Islet of Langerhans (tissue), 1 donor: ENCODE data around the gene IL17RD.

Source experiments
- FAIRE-seq: peaks from one replicate; lab custom pipeline; 2011; peaks lifted over from hg19 to GRCh38; lab: Jason Lieb, UNC

IL17RD gene

DNA sequence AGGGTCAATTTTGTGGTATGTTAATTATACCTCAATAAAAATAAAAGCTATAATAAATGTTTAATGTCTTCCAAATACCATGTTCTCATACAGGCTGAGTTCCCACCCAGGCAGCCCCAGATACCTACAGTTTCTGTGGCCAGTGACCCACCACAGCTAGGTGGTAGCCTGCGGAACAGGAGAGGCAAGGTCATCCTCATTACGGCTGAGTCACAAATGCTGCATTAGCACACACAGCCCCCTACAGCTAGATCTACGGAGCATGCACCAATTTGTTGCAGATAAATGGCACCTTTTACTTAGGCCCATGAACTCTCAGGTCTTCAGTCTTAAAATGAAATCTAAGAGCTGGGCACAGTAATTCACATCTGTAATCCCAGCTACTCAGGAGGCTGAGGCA is 99.6 kb downstream of the IL17RD start:
- no peak for FAIRE-seq

DNA sequence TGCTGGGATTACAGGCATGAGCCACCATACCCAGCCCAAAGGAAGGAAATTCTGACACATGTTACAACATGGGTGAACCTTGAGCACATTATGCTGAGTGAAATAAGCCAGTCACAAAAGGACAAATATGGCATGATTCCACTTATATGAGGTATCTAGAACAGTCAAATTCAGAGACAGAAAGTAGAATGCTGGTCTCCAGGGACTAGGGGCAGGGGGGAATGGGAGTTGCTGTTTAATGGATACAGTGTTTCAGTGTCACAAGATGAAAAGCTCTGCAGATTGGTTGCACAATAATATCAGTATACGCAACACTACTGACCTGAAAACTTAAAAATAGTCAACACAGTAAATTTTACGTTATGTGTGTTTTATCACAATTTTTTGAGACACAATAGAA is 100.6 kb downstream of the IL17RD start:
- FAIRE-seq, result no peak

DNA sequence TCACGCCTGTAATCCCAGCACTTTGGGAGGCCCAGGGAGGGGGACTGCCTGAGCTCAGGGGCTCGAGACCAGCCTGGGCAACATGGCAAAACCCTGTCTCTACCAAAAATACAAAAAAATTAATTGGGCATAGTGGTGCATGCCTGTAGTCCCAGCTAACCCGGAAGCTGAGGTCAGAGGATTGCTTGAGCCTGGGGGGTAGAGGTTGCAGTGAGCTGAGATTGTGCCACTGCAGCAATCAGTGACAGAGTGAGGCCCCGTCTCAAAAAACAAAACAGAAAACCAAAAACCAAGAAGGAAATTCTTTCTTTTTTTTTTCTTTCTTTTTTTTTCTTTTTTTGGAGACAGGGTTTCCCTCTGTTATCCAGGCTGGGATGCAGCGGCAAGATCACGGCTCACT is 101.2 kb downstream of the IL17RD start:
- FAIRE-seq, result no peak

DNA sequence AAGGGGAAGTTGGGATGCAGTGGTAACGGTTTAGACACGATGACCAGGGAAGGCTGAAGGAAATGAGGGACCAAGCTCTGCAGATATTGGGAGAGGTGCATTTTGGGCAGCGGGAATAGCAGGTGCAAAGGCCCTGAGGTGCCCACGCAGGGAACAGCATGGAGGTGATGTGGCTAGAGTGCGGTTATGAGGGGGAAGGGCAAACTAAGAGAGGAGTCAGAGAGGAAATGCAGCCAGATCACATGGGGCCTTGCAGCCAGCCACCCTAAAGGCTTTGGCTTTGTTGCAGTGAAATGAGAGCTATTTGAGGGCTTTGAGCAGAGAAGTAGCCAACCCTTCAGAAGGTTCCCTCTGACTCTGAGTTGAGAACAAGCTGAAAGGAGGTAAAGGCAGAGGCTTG is 102.1 kb downstream of the IL17RD start:
- no peak for FAIRE-seq

DNA sequence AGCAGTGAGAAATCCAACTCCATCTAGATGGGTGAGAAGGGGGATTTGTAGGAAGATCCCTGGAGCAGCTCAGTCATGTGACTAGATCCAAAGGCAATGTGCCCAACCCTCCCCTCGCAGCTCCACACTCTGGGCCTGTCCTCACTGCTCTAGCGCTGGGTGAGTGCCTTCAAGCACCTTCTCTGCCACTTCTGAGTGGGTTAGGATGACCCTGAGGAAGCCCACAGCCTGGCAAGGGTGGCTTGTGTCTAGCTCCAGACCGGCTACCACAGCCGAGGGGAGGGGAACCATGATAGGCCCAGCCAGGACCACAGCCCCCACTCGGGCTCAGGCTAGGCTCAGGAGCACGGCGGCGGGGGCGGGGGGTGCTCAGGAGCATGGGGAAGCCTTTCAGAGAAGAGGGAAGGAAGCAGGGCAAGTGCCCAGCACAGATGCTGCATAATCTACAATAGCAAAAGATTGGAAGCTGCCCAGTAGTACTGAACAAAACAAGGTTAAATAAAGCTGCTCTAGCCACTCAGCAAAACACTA is 103.0 kb downstream of the IL17RD start:
- FAIRE-seq, result no peak

GRCh38 chr3:57061556-57061955 is 103.6 kb downstream of the IL17RD start:
- FAIRE-seq, result no peak

DNA sequence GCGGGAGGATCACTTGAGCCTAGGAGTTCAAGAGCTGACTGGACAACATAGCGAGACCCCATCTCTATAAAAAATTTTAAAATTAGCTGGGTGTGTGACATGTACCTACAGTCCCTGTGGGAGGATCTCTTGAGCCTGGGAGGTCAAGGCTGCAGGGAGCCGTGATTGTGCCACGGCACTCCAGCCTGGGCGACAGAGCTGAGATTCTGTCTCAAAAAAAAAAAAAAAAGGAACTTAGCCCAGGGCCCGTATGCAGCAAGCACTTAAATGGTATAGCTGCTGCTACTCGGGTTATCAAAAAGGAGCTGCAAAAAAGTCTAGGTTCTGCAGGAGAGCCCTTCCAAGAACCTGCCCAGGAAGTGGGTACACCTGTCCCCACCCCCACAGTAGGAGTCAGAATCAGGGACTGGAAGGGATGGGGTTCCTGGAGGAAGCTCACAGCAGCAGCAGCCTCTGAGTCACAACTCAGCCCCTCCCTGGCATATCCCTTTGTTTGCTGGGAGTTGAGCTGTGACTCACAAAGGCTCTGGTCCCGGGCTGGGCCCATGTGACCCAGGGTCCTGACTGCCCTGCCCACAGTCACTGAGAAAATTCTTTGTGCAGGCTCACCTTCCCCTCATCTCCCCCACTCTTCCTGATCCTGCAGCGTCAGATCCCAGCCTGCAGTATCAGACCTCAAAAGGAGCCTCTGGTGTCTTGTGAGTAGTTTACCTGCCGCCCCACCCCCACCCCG is 104.9 kb downstream of the IL17RD start, which contains the start of gene SPATA12:
Gene SPATA12, plus strand, starts transcription at position 576 of the 733 bp plus-strand sequence. CDS start 13,031 bp downstream, outside the sequence.
- FAIRE-seq, result no peak

DNA sequence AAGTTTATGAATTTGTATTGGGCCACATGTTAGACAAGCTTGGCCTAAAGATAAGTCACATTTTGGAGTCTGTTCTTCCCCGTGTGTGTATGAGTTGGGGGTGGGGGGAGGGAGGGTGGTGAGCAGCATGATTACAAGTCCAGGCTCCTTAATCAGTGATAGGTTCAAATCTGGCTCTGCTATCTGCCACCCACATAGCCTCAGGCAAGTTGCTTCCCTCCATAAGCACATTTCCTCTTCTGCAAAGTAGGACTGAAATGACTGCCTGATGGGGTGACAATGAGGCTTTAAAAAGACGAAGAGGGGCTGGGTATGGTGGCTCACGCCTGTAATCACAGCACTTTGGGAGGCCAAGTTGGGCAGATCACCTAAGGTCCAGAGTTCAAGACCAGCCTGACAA is 105.7 kb downstream of the IL17RD start:
- FAIRE-seq, result no peak

DNA sequence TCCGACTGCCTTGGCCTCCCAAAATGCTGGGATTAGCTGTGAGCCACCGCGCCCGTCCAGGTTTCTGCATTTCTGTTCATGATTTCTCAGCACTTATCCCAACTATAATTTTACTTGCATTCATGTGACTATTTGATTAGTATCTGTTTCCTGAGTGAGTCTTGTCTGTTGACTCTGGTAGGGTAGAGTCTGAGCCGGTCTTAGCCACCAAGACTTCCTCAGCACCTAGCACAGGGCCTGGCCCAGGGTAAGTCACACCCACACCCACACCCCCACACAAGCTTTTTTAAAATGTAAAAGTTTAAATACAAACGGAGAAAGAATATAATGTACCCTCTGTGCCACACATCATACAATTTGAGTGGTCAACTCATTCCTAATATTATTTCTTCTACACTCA is 107.8 kb downstream of the IL17RD start:
- FAIRE-seq, result no peak

- FAIRE-seq, result no peak
These were observed 112.0 kb downstream of the IL17RD start for GRCh38 chr3:57053122-57053521.

GRCh38 chr3:57052662-57053061 is 112.5 kb downstream of the IL17RD start:
- FAIRE-seq, result no peak

DNA sequence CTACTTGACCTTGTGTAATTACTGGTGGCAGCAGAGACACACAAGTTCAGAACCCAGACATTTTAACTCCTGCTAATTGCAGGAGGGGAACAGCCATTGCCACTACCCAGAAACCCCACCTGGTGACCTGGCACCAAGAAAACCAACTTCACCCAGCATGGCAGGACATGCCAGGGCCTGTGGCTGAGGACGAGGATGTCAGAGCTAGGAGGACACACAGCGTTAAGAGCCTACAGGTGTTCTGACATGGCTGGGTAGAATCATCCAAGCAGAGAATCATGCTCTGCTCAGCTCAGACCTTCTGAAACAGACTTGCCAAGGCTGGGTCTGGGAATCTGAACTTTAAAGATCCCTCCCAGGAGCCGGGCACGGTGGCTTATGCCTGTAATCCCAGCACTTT is 116.4 kb downstream of the IL17RD start:
- no peak for FAIRE-seq

DNA sequence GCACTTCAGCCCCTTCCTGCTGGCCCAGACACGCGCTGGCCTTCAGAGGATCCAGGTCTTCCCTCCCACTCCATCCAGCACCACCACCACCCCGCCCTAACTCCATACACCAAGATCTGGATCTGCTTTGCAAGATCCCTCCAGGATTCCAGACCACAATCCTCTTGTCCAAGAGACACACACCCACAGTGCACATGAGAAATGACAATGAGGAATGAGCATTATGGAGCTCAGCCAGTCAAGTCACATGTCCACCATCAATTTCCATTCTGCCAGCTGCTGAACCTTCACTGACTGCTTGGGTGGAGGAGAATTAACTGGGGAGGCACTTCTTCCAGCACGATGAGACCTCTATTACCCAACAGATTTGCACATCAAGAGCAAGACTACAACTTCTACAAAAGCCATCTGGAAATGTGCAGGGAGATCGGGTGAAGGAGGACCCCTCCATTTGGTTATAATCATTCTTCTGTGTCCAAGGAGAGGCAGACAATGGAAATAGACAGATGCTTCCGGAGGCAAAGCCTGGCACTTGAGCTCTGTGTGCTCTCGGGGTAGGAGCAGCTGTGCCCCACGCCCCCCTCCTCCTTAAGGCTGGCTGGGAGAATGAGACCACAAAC is 117.0 kb downstream of the IL17RD start:
- FAIRE-seq, result no peak

DNA sequence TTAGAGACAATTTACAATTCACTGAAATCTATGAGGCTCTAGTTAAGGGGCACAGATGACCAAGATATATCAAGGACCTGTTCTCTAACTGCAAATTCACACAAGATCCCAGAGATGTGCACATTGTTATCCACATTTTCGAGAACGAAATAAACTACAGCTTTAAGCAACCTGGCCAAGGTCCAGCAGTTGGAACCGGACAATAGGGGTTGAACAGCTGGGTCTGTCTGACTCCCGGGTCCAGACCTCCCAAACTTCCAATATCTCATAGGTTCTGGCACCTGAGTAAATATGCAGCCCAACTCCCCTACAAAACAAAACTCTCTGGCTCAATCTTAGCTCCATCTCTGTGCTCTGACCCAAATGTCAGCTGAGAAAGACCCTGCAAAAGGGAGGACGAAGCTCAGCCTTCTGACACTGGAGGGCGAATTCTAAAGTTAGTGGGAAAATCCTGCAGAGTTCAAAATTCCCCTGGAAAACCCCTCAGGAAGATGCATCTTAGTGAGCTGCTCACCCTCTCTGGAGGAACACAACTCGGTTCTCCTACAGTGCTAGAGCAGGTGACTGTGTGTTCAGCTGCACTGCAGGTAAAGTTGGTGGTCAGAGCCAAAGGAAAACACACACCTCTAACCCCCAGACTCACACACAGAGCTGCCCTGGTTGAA is 118.9 kb downstream of the IL17RD start:
- FAIRE-seq, result no peak

DNA sequence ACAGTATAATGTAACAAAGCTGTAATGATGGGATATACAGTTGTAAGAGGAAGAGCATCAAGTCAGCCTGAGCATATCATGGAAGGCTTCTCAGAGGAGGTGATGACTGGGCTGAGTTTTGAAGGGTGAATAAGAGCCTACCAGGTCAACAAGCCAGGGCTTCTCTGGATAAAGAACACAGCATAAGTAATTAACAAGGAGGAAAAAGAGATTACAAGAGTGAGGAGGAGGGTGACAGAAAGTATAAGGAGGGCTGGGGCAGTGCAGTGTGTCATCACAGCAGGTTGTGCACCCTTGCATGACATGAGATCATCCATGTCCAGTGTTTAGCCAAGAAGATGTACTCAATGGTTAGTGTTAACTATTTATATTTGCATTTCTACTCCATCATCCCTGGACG is 121.6 kb downstream of the IL17RD start:
- no peak for FAIRE-seq

- FAIRE-seq, result no peak
These were observed 123.5 kb downstream of the IL17RD start for GRCh38 chr3:57041674-57042073.
